Mucosa of descending colon (tissue), 3 donors: ENCODE results near the gene PCSK5. TPM values are rescaled to one million over a fixed set of nuclear protein-coding genes. Genes with fewer than 3 reads are reported as not detected.

ENCODE experiments used
- ATAC-seq: fragments of 200-7000 bp; cut with Tn5 transposase; one replicate; pipeline ENCODE4 v1.9.1; 2020; ENCODE audit warnings: mild to moderate bottlenecking, moderate library complexity
- DNase-seq, 3 donors: peaks; one replicate each; pipeline ENCODE4 v3.0.0-alpha.2; 2020
- H3K36me3 ChIP-seq: fragments of 200-600 bp; one replicate; pipeline ENCODE4 v1.8.0; 2021; ENCODE audit warnings: low read depth, mild to moderate bottlenecking
- H3K4me1 ChIP-seq: fragments of 200-600 bp; one replicate; pipeline ENCODE4 v1.8.0; 2021; ENCODE audit warnings: low read depth, mild to moderate bottlenecking
- H3K4me3 ChIP-seq: fragments of 200-600 bp; one replicate; pipeline ENCODE4 v1.8.0; 2021; ENCODE audit warnings: mild to moderate bottlenecking
- H3K9me3 ChIP-seq: fragments of 200-600 bp; one replicate; pipeline ENCODE4 v1.8.0; 2021; ENCODE audit warnings: mild to moderate bottlenecking
- intact Hi-C, 2 donors: fragments of 100-400 bp; cut with DNase I in 1 of 2; cut with micrococcal nuclease in 1 of 2; formaldehyde crosslinking; loops; one replicate each; pipeline versions ENCODE4 v1.11.0 to v1.11.1; 2022; cut with DNase I, micrococcal nuclease
- total RNA-seq, 3 donors: library from RNA; stranded (reverse); fragmentation: NEBNext Ultra II Directional in 2 of 3; extraction: Animal tissue kit (Norgen Biotek cat#: 25700) in 2 of 3; gene quantifications; one replicate each; pipeline versions ENCODE4 v1.2.1 to v1.2.4, GENCODE V29; 2021 to 2023
- TF ChIP-seq, protein P1 (sequence below): fragments of 200-600 bp; IDR thresholded peaks from one replicate; pipeline ENCODE4 v1.8.0; 2022; ENCODE audit warnings: antibody characterized with exemption, mild to moderate bottlenecking
- donor health status: DM: no; HTN: no; CAD: no; lungs with moderate emphysema.
- donor health status: DM: no; HTN: no; CAD: no.
- donor health status: DM: no; HTN: yes; CAD: no.

PCSK5 gene
- total RNA-seq, 3 donors from 2014 or later = 44.3 to 82.0 (median 53.3) TPM

DNA sequence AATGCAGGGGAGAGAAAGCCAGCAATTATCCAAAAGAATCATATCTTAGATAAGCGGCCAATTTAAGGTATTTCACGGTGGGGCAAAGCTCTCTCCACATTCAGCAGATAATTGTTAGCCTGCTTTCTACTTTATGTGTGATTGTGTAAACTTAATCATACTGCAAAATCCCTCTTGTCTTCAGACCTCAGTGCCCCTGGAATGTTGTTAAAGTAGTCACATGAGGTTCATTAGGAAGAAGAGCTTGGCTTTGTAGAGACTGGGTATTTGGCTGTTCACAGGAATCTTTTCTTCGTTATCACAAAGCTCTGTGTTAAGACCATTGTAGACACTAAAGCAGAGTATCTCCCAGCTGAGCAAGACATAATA lies 376.8 kb downstream of the PCSK5 start:
- Histone ChIP-seq H3K36me3 (no peaks in the 10 kb centered on the region), H3K9me3 (no peaks in the 10 kb centered on the region), H3K4me3 (no peak overlapping the region), H3K4me1 (peaks cover 4% of the 10 kb centered on the region)
- ATAC-seq (no peak), DNase-seq (no peak)
- TF ChIP-seq, protein P1, sequence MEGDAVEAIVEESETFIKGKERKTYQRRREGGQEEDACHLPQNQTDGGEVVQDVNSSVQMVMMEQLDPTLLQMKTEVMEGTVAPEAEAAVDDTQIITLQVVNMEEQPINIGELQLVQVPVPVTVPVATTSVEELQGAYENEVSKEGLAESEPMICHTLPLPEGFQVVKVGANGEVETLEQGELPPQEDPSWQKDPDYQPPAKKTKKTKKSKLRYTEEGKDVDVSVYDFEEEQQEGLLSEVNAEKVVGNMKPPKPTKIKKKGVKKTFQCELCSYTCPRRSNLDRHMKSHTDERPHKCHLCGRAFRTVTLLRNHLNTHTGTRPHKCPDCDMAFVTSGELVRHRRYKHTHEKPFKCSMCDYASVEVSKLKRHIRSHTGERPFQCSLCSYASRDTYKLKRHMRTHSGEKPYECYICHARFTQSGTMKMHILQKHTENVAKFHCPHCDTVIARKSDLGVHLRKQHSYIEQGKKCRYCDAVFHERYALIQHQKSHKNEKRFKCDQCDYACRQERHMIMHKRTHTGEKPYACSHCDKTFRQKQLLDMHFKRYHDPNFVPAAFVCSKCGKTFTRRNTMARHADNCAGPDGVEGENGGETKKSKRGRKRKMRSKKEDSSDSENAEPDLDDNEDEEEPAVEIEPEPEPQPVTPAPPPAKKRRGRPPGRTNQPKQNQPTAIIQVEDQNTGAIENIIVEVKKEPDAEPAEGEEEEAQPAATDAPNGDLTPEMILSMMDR = no peak
- intact Hi-C loops = no loop called here

- Histone ChIP-seq H3K4me3 (no peak overlapping the region), H3K4me1 (peaks cover 4% of the 10 kb centered on the region), H3K36me3 (no peaks in the 10 kb centered on the region), H3K9me3 (no peaks in the 10 kb centered on the region)
- no peak for ATAC-seq
- TF ChIP-seq, protein P1 = no peak
- no peak for DNase-seq
- intact Hi-C loops = no loop called here
Measured at GRCh38 chr9:76269789-76270188, 379.3 kb downstream of the PCSK5 start.

- Histone ChIP-seq H3K36me3 (no peaks in the 10 kb centered on the region), H3K9me3 (no peaks in the 10 kb centered on the region), H3K4me1 (peaks cover under 1% of the 10 kb centered on the region), H3K4me3 (no peak overlapping the region)
- no peak for ATAC-seq
- TF ChIP-seq, protein P1 = no peak
- no peak for DNase-seq
- intact Hi-C loops = no loop called here
Measured at GRCh38 chr9:76271755-76272154, 381.3 kb downstream of the PCSK5 start.

GRCh38 chr9:76289042-76289441 lies 398.6 kb downstream of the PCSK5 start:
- ATAC-seq (no peak), DNase-seq (no peak)
- Histone ChIP-seq H3K4me1 (no peaks in the 10 kb centered on the region), H3K4me3 (no peak overlapping the region), H3K36me3 (no peaks in the 10 kb centered on the region), H3K9me3 (no peaks in the 10 kb centered on the region)
- intact Hi-C loops = no loop called here
- TF ChIP-seq, protein P1 = no peak

- H3K36me3 ChIP-seq = no peaks in the 10 kb centered on the region
- TF ChIP-seq, protein P1 = no peak
- no peak for ATAC-seq
- no peak overlapping the region for H3K4me3 ChIP-seq
- no peaks in the 10 kb centered on the region for H3K4me1 ChIP-seq
- intact Hi-C loops = no loop called here
- H3K9me3 ChIP-seq = no peaks in the 10 kb centered on the region
- DNase-seq = no peak
Measured at GRCh38 chr9:76289703-76290102, 399.2 kb downstream of the PCSK5 start.

- ATAC-seq = no peak
- H3K36me3 ChIP-seq = no peaks in the 10 kb centered on the region
- no peak overlapping the region for H3K4me3 ChIP-seq
- H3K4me1 ChIP-seq = no peaks in the 10 kb centered on the region
- intact Hi-C loops = no loop called here
- no peak for DNase-seq
- no peaks in the 10 kb centered on the region for H3K9me3 ChIP-seq
- TF ChIP-seq, protein P1 = no peak
Measured at GRCh38 chr9:76290555-76290954, 400.1 kb downstream of the PCSK5 start.
